ENCODE measurements around the gene IFITM2. TPM values are rescaled to one million over a fixed set of nuclear protein-coding genes. Genes with fewer than 3 reads are reported as not detected.
A peak's percentile ranks its signal among the peaks of the same experiment; 100 is the strongest.

IFITM2 gene
- total RNA-seq, 2 experiments from 2014 or later, result 1,561 to 1,733 TPM

GRCh38 chr11:291281-292210, 16.1 kb upstream of the IFITM2 start:
- peak overlapping the region; percentile 73 for H3K4me3 Mint-ChIP-seq
- peaks cover 32% of the 10 kb centered on the region for H3K4me1 Mint-ChIP-seq
- peaks cover 2% of the 10 kb centered on the region for H3K27me3 Mint-ChIP-seq
- CTCF ChIA-PET, result interaction anchor here (0.7 to 1.6 kb wide), 2 partner anchors 14 to 18 kb away, joined by 3 to 4 read pairs; no protein-coding TSS in a partner anchor
- POLR2A ChIA-PET, result no interaction called here
- H3K36me3 Mint-ChIP-seq (ENCODE audit: low read depth), result peaks cover 28% of the 10 kb centered on the region
- peak overlapping the region; percentile 54 for H3K27ac Mint-ChIP-seq
- H3K9me3 Mint-ChIP-seq, result no peaks in the 10 kb centered on the region
- DNase-seq, result no peak

DNA sequence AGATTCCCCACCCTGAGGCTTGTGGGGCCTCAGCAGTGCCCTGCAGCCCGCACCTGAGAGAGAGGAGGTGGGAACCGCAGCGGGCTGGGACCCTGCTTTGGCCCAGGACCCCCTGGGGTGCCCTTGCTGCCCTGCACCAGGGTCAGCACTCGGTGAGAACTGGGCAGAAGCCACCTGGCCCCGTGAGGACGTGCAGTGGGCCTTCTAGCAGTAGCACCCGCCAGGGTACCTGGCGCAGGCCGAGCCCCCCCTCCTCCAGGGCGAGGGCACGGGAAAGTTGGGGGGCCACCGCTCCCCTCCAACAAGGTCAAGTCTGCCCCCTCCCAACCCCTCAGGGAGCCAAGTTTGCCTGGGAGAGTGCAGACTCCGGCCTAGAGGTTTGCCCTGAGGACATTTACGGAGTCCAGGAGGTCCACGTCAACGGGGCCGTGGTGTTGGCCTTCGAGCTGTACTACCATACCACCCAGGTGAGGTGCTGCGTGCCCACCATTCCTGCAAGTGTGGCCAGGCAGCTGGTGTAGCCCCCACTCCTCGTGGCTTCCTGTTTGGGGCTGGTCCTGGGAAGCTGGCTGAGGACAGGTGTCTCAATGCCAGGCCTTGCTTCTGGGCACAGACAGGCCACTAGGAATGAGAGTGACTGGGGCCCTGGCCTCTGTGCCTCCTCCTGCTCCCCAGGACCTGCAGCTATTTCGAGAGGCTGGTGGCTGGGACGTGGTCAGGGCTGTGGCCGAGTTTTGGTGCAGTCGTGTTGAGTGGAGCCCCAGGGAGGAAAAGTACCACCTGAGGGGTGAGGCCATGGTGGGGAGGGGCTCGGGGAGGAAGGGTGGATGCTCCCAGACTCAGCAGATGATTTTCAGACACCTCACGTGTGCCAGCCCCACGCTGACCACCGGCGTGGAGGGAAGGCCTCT, 15.2 kb upstream of the IFITM2 start:
- H3K27ac Mint-ChIP-seq, result no peak overlapping the region
- no peaks in the 10 kb centered on the region for H3K27me3 Mint-ChIP-seq
- no peaks in the 10 kb centered on the region for H3K9me3 Mint-ChIP-seq
- H3K4me3 Mint-ChIP-seq, result no peak overlapping the region
- H3K36me3 Mint-ChIP-seq (ENCODE audit: low read depth), result peaks cover 26% of the 10 kb centered on the region
- H3K4me1 Mint-ChIP-seq, result peaks cover 32% of the 10 kb centered on the region
- CTCF ChIA-PET, result interaction anchor here (1.6 kb wide), 1 partner anchor 14 kb away, joined by 4 read pairs; no protein-coding TSS in a partner anchor
- DNase-seq, result no peak
- POLR2A ChIA-PET, result no interaction called here

DNA sequence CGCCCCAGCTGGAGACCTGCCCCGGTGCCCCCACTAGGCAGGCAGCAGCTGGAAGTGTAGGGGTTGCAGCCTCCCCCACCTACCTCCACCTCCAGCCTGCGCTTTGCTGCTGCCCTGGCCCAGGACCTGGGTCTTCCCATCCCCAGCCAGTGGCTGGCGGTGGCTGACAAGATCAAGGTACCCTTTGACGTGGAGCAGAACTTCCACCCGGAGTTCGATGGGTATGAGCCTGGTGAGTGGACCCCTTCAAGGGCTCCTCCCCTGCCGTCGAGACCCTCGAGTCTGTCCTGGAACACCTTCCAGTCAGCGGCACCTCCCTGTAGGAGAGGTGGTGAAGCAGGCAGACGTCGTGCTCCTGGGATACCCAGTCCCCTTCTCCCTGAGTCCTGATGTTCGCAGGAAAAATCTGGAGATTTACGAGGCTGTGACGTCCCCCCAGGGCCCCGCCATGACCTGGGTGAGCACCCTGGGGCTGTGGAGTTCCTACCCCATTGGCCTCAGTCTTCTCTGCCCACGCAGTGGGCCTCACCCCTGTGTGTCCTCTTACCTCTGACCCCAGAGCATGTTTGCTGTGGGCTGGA, 14.3 kb upstream of the IFITM2 start:
- Mint-ChIP-seq H3K27me3 (no peaks in the 10 kb centered on the region), H3K4me1 (peaks cover 33% of the 10 kb centered on the region), H3K36me3 (ENCODE audit: low read depth) (peaks cover 20% of the 10 kb centered on the region), H3K9me3 (no peaks in the 10 kb centered on the region), H3K27ac (no peak overlapping the region), H3K4me3 (no peak overlapping the region)
- ChIA-PET CTCF (interaction anchor here (1.4 to 1.6 kb wide), 2 partner anchors 43 to 226 kb away, joined by 5 read pairs; no protein-coding TSS in a partner anchor), POLR2A (no interaction called here)
- DNase-seq, result no peak

DNA sequence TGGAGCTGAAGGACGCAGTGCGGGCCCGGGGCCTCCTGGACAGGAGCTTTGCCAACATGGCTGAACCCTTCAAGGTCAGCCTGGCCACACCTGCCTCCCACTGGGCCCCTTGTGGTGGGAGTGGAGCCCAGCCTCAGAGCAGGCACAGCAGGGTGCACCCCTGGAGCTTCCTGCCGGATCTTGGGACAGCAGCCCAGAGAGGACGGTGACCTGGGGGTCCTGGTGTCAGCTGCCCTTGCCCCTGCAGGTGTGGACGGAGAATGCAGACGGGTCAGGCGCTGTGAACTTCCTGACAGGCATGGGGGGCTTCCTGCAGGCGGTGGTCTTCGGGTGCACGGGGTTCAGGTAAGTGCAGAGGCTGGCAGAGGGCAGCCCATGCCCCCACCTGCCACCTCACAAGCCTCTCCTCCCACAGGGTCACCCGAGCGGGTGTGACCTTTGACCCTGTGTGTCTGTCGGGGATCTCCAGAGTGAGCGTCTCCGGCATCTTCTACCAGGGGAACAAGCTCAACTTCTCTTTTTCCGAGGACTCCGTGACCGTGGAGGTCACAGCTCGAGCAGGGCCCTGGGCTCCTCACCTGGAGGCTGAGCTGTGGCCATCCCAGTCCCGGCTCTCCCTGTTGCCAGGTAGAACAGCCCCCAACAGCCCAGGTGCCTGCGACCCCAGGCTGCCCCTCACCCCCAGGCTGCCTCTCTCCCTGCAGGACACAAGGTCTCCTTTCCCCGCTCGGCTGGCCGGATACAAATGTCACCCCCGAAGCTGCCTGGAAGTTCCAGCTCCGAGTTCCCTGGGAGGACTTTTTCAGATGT, 13.6 kb upstream of the IFITM2 start:
- Mint-ChIP-seq H3K4me1 (peaks cover 33% of the 10 kb centered on the region), H3K27ac (no peak overlapping the region), H3K9me3 (no peaks in the 10 kb centered on the region), H3K36me3 (ENCODE audit: low read depth) (peaks cover 20% of the 10 kb centered on the region), H3K27me3 (no peaks in the 10 kb centered on the region), H3K4me3 (no peak overlapping the region)
- POLR2A ChIA-PET, result no interaction called here
- no peak for DNase-seq
- CTCF ChIA-PET, result interaction anchor here (1.2 to 2.8 kb wide), 4 partner anchors 12 to 225 kb away, joined by 3 to 11 read pairs (median 5); partner anchors contain the start of genes BET1L and RIC8A

- peaks cover 20% of the 10 kb centered on the region for H3K36me3 Mint-ChIP-seq (ENCODE audit: low read depth)
- H3K27ac Mint-ChIP-seq, result no peak overlapping the region
- ChIA-PET CTCF (interaction anchor here (1.2 to 2.8 kb wide), 4 partner anchors 11 to 224 kb away, joined by 3 to 11 read pairs (median 5); partner anchors contain the start of genes BET1L and RIC8A), POLR2A (no interaction called here)
- H3K4me1 Mint-ChIP-seq, result peaks cover 32% of the 10 kb centered on the region
- DNase-seq, result no peak
- no peaks in the 10 kb centered on the region for H3K27me3 Mint-ChIP-seq
- H3K4me3 Mint-ChIP-seq, result no peak overlapping the region
- no peaks in the 10 kb centered on the region for H3K9me3 Mint-ChIP-seq
Observed at GRCh38 chr11:294780-295179, 12.8 kb upstream of the IFITM2 start.

DNA sequence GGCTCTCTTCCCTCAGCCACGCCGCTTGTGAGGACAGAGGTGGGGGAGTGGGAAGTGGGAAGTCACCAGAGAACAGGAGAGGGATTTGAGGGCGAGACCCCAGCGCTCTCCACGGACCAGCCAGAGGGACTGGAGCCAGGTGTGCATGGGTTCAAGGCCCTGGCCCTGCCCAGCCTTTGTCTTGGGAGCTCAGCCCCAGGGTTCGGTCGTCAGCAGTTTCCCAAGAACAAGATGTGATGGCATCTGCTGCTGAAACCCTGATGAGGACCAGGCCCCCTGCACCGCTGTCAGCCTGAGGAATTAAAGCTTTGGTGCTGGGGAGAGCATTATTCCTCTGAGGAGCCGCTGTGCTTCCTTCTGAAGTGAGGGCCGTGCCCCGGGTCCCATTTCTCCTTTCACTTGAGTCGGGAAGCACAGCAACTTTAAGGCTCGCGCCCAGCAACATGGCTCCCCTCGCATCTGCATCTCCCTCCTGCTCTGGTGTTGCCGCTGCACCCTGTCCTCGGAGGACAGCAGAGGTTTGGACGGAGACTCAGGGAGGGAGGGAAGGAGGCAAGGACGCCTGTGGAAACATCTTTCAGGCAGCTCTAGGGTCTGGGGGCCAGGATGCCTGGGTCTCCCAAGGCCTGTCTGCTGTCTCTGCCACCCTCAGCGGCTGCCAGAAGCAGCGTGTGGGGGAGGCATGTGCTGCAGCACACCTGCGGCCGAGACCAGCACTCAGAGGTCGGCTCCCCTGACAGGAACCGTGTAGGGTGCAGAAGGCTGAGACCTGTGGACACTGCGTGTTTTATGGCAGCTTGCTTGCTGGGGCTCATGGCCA, 12.1 kb upstream of the IFITM2 start:
- H3K4me3 Mint-ChIP-seq, result no peak overlapping the region

GRCh38 chr11:296171-297050, 11.2 kb upstream of the IFITM2 start:
- Mint-ChIP-seq H3K27ac (no peak overlapping the region), H3K9me3 (no peaks in the 10 kb centered on the region), H3K36me3 (ENCODE audit: low read depth) (peaks cover 5% of the 10 kb centered on the region), H3K27me3 (peaks cover 1% of the 10 kb centered on the region), H3K4me3 (no peak overlapping the region), H3K4me1 (peaks cover 17% of the 10 kb centered on the region)
- ChIA-PET POLR2A (no interaction called here), CTCF (interaction anchor here (2.8 kb wide), 1 partner anchor 10 kb away, joined by 11 read pairs; no protein-coding TSS in a partner anchor)
- no peak for DNase-seq

More for the DNA sequence above, 12.1 kb upstream of the IFITM2 start:
- Mint-ChIP-seq H3K27me3 (peaks cover 1% of the 10 kb centered on the region), H3K4me1 (peaks cover 26% of the 10 kb centered on the region), H3K27ac (peak overlapping the region; percentile 19), H3K36me3 (ENCODE audit: low read depth) (peaks cover 13% of the 10 kb centered on the region), H3K9me3 (no peaks in the 10 kb centered on the region)
- POLR2A ChIA-PET, result no interaction called here
- no peak for DNase-seq
- CTCF ChIA-PET, result interaction anchor here (2.8 kb wide), 1 partner anchor 11 kb away, joined by 11 read pairs; no protein-coding TSS in a partner anchor

DNA sequence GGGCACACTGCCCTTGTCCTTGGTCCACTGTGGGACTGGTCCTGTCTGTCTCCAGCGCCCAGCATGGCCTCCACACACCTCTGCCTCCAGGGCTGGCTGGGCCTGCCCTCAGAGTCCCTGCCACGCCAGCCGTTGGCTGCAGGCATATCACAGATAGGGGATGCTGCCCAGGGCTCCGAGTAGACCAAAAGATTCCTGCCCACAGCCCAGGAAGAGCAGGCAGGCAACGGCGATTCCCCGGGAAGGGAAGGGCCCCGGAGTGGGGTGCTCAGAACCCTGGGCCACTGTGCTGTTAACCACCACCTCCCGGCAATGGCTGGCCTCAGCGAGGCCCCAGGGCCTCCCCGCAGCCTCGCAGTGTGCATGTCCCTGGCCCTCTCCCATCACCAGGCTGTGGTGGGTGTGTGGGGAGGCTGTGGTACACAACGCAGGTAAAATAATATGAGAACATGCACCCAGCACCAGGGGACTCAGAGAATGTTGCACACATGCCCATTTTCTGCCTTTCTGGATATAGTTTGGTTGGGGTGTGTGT, 10.5 kb upstream of the IFITM2 start:
- CTCF ChIA-PET, result interaction anchor here (1.1 kb wide), 1 partner anchor 9 kb away, joined by 3 read pairs; no protein-coding TSS in a partner anchor
- no peak for DNase-seq
- Mint-ChIP-seq H3K27me3 (peaks cover 1% of the 10 kb centered on the region), H3K9me3 (no peaks in the 10 kb centered on the region), H3K36me3 (ENCODE audit: low read depth) (peaks cover 3% of the 10 kb centered on the region), H3K4me1 (peaks cover 15% of the 10 kb centered on the region), H3K27ac (peak overlapping the region; percentile 74), H3K4me3 (no peak overlapping the region)
- POLR2A ChIA-PET, result no interaction called here

GRCh38 chr11:297586-298405, 9.8 kb upstream of the IFITM2 start:
- POLR2A ChIA-PET, result no interaction called here
- H3K36me3 Mint-ChIP-seq (ENCODE audit: low read depth), result peaks cover 3% of the 10 kb centered on the region
- peaks cover 16% of the 10 kb centered on the region for H3K4me1 Mint-ChIP-seq
- peaks cover 1% of the 10 kb centered on the region for H3K27me3 Mint-ChIP-seq
- no peaks in the 10 kb centered on the region for H3K9me3 Mint-ChIP-seq
- no peak overlapping the region for H3K4me3 Mint-ChIP-seq
- DNase-seq, result peak; percentile 47
- H3K27ac Mint-ChIP-seq, result peak overlapping the region; percentile 74
- CTCF ChIA-PET, result interaction anchor here (1.0 to 1.4 kb wide), 3 partner anchors 8 to 106 kb away, joined by 3 to 5 read pairs (median 3); no protein-coding TSS in a partner anchor

Data from activated CD4-positive, alpha-beta T cell treated with anti-CD3 and anti-CD28 coated beads, Interleukin-2, amount 10 ng/mL, durations not matched to agents 7 days and 5 days (primary cell).